ENCODE data around the gene KMT2E. TPM values are rescaled to one million over a fixed set of nuclear protein-coding genes. Genes with fewer than 3 reads are reported as not detected.
A peak's percentile ranks its signal among the peaks of the same experiment; 100 is the strongest.

Gene KMT2E
- total RNA-seq, 1 experiment from 2014 or later = 38.2 TPM

DNA sequence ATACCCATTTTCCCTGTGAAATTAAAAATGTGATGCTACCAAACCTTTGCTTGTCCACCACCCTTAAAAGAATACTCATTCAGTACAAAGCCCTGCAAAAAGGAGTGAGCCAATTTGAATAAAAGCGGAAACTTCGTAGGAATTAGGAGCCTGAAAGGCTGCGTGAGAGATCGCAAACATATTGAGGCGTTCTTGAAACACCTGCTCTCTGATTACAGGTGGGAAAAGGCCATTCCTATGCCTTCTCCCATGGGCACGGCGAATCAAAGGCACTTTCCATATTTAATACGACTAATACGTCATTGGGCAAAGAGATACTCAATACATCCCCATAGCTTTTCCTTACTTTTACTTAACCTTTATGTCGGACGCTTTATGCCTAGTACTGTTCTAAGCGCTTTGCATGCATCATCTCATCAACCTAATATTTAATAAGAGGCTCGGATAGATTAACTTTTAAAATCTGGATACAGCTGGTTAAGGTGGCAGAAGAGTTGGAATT lies 30.9 kb upstream of the KMT2E start:
- Mint-ChIP-seq H3K36me3 (ENCODE audit: insufficient read depth in 1 of 3, low read depth in 3 of 3) (no peaks in the 10 kb centered on the region), H3K4me3 (peak overlapping the region; percentile 96 to 98), H3K9me3 (no peaks in the 10 kb centered on the region), H3K27me3 (ENCODE audit: low read depth) (no peaks in the 10 kb centered on the region), H3K4me1 (peaks cover 58 to 78% of the 10 kb centered on the region in 2 experiments), H3K27ac (peak overlapping the region; percentile 100)
- Histone ChIP-seq H3K23ac (ENCODE audit: insufficient read length, low read depth, low read length) (no peak overlapping the region), H3K4me1 (ENCODE audit: insufficient read depth, low read length) (no peaks in the 10 kb centered on the region; the same call in 1 of the 2 replicates), H2BK15ac (ENCODE audit: low read depth, low read length) (no peak overlapping the region), H3K79me2 (ENCODE audit: insufficient read depth, low read length) (peaks cover 3% of the 10 kb centered on the region; the same call in 1 of the 2 replicates), H4K5ac (ENCODE audit: insufficient read length, low read depth, low read length) (no peak overlapping the region), H2BK5ac (ENCODE audit: insufficient read length, low read length) (no peak overlapping the region), H3K23me2 (ENCODE audit: insufficient read length, low read depth, low read length, poor library complexity, severe bottlenecking) (peaks cover 4% of the 10 kb centered on the region), H3K14ac (ENCODE audit: insufficient read depth, low read length) (peak overlapping the region; percentile 84; the same call in 1 of the 2 replicates), H4K91ac (ENCODE audit: insufficient read length, low read depth, low read length) (no peak overlapping the region), H3K27ac (ENCODE audit: insufficient read length, low read depth, low read length) (peak overlapping the region; percentile 15), H2BK120ac (ENCODE audit: low read depth, low read length, poor library complexity, severe bottlenecking) (peak overlapping the region; percentile 7), H2BK20ac (ENCODE audit: low read depth, low read length, poor library complexity, severe bottlenecking) (no peak overlapping the region), H3K27me3 (ENCODE audit: insufficient read depth, low read length) (no peaks in the 10 kb centered on the region), H3K4ac (ENCODE audit: low read depth, low read length) (peak overlapping the region; percentile 22; the same call in 1 of the 2 replicates), H3K9ac (ENCODE audit: extremely low read depth, insufficient read length, low read length) (peak overlapping the region; percentile 87), H3K79me1 (ENCODE audit: insufficient read depth, low read depth, low read length, poor library complexity, severe bottlenecking) (no peaks in the 10 kb centered on the region), H3K18ac (ENCODE audit: insufficient read length, low read depth, low read length) (peak overlapping the region; percentile 95), H3K9me3 (ENCODE audit: control insufficient read depth, low read depth, low read length) (no peaks in the 10 kb centered on the region), H3K4me2 (ENCODE audit: insufficient read depth, insufficient read length, low read length) (peak overlapping the region; percentile 55), H2AK5ac (ENCODE audit: insufficient read length, low read length) (no peak overlapping the region), H2BK12ac (ENCODE audit: insufficient read length, low read depth, low read length) (no peak overlapping the region), H4K8ac (replicated peaks; ENCODE audit: insufficient read length, low read depth, low read length) (no peak overlapping the region), H4K20me1 (ENCODE audit: control insufficient read depth, insufficient read depth, insufficient read length) (no peaks in the 10 kb centered on the region), H3K56ac (ENCODE audit: insufficient read length, low read depth, low read length) (no peak overlapping the region), H2AFZ (ENCODE audit: low read length) (no peak overlapping the region), H3T11ph (ENCODE audit: low read length) (no peak overlapping the region)
- TF ChIP-seq, protein P1, sequence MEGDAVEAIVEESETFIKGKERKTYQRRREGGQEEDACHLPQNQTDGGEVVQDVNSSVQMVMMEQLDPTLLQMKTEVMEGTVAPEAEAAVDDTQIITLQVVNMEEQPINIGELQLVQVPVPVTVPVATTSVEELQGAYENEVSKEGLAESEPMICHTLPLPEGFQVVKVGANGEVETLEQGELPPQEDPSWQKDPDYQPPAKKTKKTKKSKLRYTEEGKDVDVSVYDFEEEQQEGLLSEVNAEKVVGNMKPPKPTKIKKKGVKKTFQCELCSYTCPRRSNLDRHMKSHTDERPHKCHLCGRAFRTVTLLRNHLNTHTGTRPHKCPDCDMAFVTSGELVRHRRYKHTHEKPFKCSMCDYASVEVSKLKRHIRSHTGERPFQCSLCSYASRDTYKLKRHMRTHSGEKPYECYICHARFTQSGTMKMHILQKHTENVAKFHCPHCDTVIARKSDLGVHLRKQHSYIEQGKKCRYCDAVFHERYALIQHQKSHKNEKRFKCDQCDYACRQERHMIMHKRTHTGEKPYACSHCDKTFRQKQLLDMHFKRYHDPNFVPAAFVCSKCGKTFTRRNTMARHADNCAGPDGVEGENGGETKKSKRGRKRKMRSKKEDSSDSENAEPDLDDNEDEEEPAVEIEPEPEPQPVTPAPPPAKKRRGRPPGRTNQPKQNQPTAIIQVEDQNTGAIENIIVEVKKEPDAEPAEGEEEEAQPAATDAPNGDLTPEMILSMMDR (conservative IDR thresholded peaks at IDR 0.05) = no peak
- no CpG with 5 or more reads among the region's 13 CpGs for WGBS (ENCODE audit: extremely low coverage, insufficient read length, low lambda C conversion rate)
- DNase-seq = no peak
